Measurements from ENCODE around the gene SRPK2.

DNA sequence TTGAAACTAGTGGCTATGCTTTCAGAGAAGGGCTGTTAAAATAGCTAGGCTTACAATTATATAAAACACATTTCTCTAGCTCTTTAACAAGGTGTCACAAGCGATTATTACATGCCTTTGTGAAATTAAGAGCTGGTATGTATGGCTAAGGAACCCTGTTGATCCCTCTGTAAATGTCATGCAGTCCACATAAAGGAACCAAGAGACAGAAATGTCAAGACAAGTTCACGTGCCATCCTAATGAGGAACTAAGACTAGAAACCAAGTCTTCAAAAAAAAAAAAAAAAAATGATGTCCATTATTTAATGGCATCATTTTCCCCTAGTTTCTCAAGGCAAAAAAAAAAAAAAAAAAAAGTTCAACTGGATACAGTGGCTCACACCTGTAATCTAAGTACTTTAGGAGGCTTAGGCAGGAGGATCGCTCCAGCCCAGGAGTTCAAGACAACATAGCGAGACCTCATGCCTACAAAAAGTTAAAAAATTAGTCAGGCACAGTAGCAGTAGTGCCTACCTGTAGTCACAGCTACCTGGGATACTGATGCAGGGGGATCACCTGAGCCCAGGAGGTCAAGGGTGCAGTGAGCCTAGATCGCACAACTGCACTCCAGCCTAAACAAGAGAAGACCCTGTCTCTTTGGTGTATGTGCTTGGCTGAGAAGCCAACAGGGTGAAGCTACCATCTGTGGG, 63.4 kb downstream of the SRPK2 start:
- no peak for TF ChIP-seq POLR2AphosphoS5 (IDR thresholded peaks at IDR 0.05)
- TF ChIP-seq, protein P1, sequence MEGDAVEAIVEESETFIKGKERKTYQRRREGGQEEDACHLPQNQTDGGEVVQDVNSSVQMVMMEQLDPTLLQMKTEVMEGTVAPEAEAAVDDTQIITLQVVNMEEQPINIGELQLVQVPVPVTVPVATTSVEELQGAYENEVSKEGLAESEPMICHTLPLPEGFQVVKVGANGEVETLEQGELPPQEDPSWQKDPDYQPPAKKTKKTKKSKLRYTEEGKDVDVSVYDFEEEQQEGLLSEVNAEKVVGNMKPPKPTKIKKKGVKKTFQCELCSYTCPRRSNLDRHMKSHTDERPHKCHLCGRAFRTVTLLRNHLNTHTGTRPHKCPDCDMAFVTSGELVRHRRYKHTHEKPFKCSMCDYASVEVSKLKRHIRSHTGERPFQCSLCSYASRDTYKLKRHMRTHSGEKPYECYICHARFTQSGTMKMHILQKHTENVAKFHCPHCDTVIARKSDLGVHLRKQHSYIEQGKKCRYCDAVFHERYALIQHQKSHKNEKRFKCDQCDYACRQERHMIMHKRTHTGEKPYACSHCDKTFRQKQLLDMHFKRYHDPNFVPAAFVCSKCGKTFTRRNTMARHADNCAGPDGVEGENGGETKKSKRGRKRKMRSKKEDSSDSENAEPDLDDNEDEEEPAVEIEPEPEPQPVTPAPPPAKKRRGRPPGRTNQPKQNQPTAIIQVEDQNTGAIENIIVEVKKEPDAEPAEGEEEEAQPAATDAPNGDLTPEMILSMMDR (IDR thresholded peaks at IDR 0.05) = no peak
- no peak for TF ChIP-seq POLR2A (IDR thresholded peaks at IDR 0.05)
- no peak for TF ChIP-seq EP300 (IDR thresholded peaks at IDR 0.05)
